Measurements from ENCODE around the gene MAP3K7. TPM values are rescaled to one million over a fixed set of nuclear protein-coding genes. Genes with fewer than 3 reads are reported as not detected.

The MAP3K7 gene
- total and polyA plus RNA-seq, 7 donors: 8.9 to 22.1 (median 18.9) TPM

DNA sequence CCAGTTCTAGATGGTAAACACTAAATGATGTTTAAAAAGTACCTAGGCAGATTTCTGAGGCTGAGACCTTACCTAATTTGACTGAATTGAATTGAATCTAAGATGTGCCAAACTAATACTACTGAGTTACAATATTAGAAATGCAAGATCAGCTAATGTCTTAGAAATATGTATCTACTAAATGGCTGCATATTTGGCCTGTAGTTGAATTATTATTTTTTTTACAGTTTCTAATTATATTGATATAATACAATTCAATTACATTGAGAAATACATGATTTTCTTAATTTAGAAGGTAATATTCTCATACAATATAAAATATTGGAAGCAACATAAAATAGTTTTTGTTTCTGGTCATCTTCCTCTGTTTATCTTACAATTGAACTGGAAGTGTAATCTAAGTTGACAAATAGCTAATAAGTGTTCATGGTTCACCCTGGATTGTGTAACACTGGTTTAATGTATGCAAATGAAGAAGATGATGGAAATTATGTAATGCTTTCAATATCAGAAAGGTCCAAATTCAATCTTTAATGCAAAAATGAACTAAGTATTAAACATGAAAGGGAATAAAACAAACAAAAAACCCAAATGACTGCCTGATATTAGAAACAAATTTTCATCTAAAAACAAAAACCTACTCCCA lies 2.9 kb downstream of the MAP3K7 start:
- Histone ChIP-seq H3K4me1 (peaks cover 44% of the 10 kb centered on the region), H3K27me3 (ENCODE audit: insufficient read depth in 3 of 3, low read length in 2 of 3) (no peaks in the 10 kb centered on the region), H3K36me3 (ENCODE audit: insufficient read depth in 1 of 2, low read depth in 1 of 2) (no peaks in the 10 kb centered on the region), H3K27ac (no peak overlapping the region), H3K9me3 (no peaks in the 10 kb centered on the region), H3K4me3 (no peak overlapping the region)
- DNase-seq (no peak), ATAC-seq (no peak)
- intact Hi-C loops (cut with DNase I): no loop called here
- no peak for TF ChIP-seq CTCF (IDR thresholded peaks at IDR 0.05)

DNA sequence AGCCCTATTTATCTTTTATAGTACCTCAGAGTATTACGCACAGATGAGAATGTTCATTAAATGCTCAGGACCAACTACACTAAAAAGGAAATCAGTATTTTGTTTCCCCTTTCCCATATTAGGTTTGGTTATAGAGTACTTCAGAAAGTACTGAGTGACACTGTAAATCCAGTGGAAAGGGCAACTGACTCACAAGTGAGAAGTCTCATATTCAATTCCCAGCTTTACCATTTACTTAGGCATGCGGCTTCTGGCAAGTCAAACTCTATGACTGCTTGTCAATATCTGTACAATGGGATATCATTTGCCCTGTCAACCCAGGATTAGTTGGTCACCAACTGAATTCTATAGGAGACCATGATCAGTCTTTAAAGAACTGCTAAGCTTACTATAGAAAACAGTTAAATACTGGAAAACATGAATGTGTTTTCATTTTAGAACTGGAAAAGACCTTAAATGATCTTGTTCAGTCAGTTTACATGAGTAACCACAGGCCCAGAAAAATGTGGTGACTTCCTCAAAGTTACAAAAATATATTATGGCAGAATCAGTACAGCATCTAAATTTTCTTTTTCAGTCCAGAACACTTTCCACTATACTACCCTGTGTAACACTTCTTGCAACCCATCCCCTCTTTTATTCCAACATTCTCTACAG lies 3.6 kb downstream of the MAP3K7 start:
- no peaks in the 10 kb centered on the region for H3K36me3 ChIP-seq (ENCODE audit: insufficient read depth in 1 of 2, low read depth in 1 of 2)
- H3K27me3 ChIP-seq (ENCODE audit: insufficient read depth in 3 of 3, low read length in 2 of 3): no peaks in the 10 kb centered on the region
- 92 to 97% (median 94%) methylated on average over 2 of the region's 2 CpGs for WGBS, 3 donors
- TF ChIP-seq CTCF (IDR thresholded peaks at IDR 0.05): no peak
- ATAC-seq (no peak), DNase-seq (no peak)
- no peak overlapping the region for H3K4me3 ChIP-seq
- H3K4me1 ChIP-seq: peaks cover 47% of the 10 kb centered on the region
- intact Hi-C loops (cut with DNase I): no loop called here
- H3K27ac ChIP-seq: no peak overlapping the region
- H3K9me3 ChIP-seq: no peaks in the 10 kb centered on the region

GRCh38 chr6:90581146-90581545 lies 5.7 kb downstream of the MAP3K7 start:
- no peak for TF ChIP-seq CTCF (IDR thresholded peaks at IDR 0.05)
- no peak overlapping the region for H3K4me3 ChIP-seq
- no peak overlapping the region for H3K27ac ChIP-seq
- no peak for DNase-seq
- no peaks in the 10 kb centered on the region for H3K27me3 ChIP-seq (ENCODE audit: insufficient read depth in 3 of 3, low read length in 2 of 3)
- 28 to 47% (median 47%) methylated on average over 1 of the region's 1 CpG for WGBS, 3 donors
- no peaks in the 10 kb centered on the region for H3K36me3 ChIP-seq (ENCODE audit: insufficient read depth in 1 of 2, low read depth in 1 of 2)
- no peaks in the 10 kb centered on the region for H3K9me3 ChIP-seq
- H3K4me1 ChIP-seq: peaks cover 47% of the 10 kb centered on the region
- ATAC-seq: peak in 1 of 4 donors; percentile 37
- intact Hi-C loops (cut with DNase I): no loop called here

- TF ChIP-seq CTCF (IDR thresholded peaks at IDR 0.05): no peak
- Histone ChIP-seq H3K4me1 (peaks cover 32% of the 10 kb centered on the region), H3K36me3 (ENCODE audit: insufficient read depth in 1 of 2, low read depth in 1 of 2) (no peaks in the 10 kb centered on the region), H3K4me3 (no peak overlapping the region), H3K27ac (no peak overlapping the region), H3K27me3 (ENCODE audit: insufficient read depth in 3 of 3, low read length in 2 of 3) (no peaks in the 10 kb centered on the region), H3K9me3 (no peaks in the 10 kb centered on the region)
- DNase-seq (no peak), ATAC-seq (peak in 1 of 4 donors; percentile 41)
- intact Hi-C loops (cut with DNase I): no loop called here
- 90 to 94% (median 92%) methylated on average over 1 of the region's 1 CpG for WGBS, 3 donors
Observed at GRCh38 chr6:90578894-90579549, 7.8 kb downstream of the MAP3K7 start.
